Measurements from ENCODE around the gene DIO2.

DNA sequence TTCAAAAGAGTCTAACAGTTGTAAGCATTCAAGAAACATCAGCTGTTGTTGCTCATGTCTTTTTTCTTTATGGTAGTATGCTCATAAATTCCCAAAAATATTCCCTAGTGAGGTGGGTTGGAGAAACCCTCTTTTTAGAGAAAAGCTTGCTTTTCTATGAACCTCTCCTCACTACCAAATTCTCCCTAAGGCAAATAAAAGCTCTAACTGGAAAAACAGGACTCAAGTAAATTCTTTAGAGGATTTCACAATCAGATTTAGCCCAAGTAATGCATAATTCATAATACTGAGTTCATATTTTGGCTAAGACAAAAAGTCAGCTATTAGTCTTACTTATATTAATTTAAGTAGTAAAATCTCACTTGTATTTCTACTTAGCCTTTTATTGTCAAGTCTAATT, 59.1 kb downstream of the DIO2 start:
- TF ChIP-seq, protein P1, sequence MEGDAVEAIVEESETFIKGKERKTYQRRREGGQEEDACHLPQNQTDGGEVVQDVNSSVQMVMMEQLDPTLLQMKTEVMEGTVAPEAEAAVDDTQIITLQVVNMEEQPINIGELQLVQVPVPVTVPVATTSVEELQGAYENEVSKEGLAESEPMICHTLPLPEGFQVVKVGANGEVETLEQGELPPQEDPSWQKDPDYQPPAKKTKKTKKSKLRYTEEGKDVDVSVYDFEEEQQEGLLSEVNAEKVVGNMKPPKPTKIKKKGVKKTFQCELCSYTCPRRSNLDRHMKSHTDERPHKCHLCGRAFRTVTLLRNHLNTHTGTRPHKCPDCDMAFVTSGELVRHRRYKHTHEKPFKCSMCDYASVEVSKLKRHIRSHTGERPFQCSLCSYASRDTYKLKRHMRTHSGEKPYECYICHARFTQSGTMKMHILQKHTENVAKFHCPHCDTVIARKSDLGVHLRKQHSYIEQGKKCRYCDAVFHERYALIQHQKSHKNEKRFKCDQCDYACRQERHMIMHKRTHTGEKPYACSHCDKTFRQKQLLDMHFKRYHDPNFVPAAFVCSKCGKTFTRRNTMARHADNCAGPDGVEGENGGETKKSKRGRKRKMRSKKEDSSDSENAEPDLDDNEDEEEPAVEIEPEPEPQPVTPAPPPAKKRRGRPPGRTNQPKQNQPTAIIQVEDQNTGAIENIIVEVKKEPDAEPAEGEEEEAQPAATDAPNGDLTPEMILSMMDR (IDR thresholded peaks at IDR 0.05 in 4 of 5, conservative IDR thresholded peaks at IDR 0.05 in 1 of 5), result no peak
- TF ChIP-seq POLR2A (IDR thresholded peaks at IDR 0.05), result no peak
